Measurements from ENCODE around the gene AMMECR1. TPM values are rescaled to one million over a fixed set of nuclear protein-coding genes. Genes with fewer than 3 reads are reported as not detected.
"Not testable (repeated sequence)": the region's sequence is repeated elsewhere in the genome, so short reads cannot be mapped to it uniquely, and the experiment has no call there.

The AMMECR1 gene
- polyA plus RNA-seq (2013, experiment 1 of 4) = 12.7 TPM
- polyA plus RNA-seq (2013, experiment 2 of 4) = 12.5 TPM
- 8.9 TPM for polyA plus RNA-seq (2013, experiment 3 of 4)
- 10.1 TPM for polyA plus RNA-seq (2013, experiment 4 of 4)

DNA sequence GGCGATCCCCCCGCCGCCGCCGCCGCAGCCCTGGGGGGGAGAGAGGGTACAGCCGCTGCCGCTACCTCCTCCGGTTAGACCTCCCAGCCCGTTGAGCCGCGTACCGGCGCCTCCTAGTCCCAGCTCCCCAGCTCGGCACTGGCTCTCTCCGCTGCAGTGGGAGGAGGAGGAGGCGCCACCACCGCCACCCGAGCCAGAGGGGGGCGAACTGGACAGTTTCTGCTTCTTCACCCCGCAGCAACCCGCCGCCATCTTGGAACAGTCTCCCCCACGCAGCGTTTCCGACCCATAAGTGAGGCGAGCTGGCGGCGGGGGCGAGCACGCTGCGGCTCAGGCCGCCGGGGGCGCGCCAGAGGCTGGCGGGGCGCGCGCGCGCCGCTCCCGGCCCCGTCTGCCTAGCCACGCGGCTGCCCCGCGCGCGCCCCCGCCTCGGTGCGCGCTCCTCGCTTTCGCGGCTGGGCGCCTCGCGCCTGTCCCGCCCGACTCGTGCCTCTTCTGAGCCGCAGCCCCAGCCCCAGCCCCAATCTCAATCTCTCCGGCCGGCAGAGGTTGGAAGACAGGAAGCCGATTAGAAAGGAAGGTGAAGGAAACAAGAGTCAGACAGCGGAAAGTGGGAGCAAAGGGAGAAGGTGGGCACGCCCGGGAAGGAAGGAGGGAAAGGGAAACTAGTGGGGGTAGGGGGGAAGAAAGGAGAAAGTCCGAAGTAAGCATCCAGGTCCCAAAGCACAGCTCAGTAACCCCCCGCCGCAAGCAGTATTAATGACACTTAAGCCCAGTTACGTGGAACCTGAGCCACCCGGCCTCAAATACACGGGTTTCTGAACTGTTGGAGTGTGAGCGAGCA is at the start of gene AMMECR1:
AMMECR1 (minus strand) TSS at position 266 of the 844 bp plus-strand sequence; CDS start at position 252, 14 bp downstream.
- Histone ChIP-seq H3K9me3 (ENCODE audit: control insufficient read depth, low read length) (no peaks in the 10 kb centered on the region), H3K27ac (ENCODE audit: insufficient read depth, low read depth, low read length, poor library complexity, severe bottlenecking) (no peak within 1 kb of the TSS), H3K4me3 (ENCODE audit: insufficient read depth, low read depth, low read length) (peak within 1 kb of the TSS; percentile 69), H3K4me1 (ENCODE audit: control insufficient read depth, insufficient read depth, low read length) (no peaks in the 10 kb centered on the region), H3K27me3 (ENCODE audit: control insufficient read depth, insufficient read depth, low read length, poor library complexity, severe bottlenecking) (peaks cover 7% of the 10 kb centered on the region), H3K36me3 (ENCODE audit: control insufficient read depth, insufficient read depth, low read length) (no peaks in the 10 kb centered on the region)
- WGBS, 2 experiments = 1 to 2% methylated on average over 73 to 78 of the region's 78 CpGs

DNA sequence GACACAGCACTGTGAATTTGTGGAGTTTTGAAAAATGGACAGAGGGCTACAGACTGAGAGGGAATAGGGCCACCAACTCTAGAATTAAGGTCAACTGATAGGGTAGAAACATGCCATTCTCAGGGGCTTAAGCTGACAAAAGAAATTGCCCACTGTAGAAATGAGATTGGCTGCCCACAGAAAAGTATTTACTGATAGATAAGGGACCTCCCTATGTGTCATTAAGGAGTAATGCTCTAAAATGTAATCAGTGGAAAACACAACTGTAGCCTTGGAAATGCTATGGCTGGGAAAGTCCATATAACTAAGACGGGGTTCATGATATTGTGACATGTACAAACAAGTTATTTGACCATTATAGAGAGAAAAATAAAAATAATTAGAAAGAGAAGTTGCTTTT is 45.4 kb upstream of the AMMECR1 start:
- no CpG with 5 or more reads among the region's 1 CpG for WGBS, 2 experiments

DNA sequence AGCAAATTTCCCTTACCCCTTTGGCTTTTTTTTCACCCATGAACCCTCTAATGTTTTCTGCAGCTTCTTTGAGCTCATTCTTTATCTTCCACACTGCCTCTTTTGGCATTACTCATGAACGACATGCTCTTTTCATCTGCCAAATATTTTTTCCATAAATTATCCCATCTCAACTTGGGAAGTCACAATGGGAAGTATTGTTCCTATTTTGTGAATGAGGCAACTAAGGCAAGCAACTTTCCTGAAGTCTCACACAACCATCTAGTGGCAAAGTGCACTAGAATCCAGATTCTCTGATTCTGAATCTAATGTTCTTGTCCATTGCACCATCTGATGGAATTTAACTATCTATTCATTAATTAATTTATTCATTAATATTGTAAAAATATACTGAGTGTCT is 41.4 kb upstream of the AMMECR1 start:
- Histone ChIP-seq H3K9me3 (ENCODE audit: control insufficient read depth, low read length) (no peaks in the 10 kb centered on the region), H3K36me3 (ENCODE audit: control insufficient read depth, insufficient read depth, low read length) (no peaks in the 10 kb centered on the region), H3K27me3 (ENCODE audit: control insufficient read depth, insufficient read depth, low read length, poor library complexity, severe bottlenecking) (no peaks in the 10 kb centered on the region), H3K4me1 (ENCODE audit: control insufficient read depth, insufficient read depth, low read length) (no peaks in the 10 kb centered on the region), H3K27ac (ENCODE audit: insufficient read depth, low read depth, low read length, poor library complexity, severe bottlenecking) (no peak overlapping the region), H3K4me3 (ENCODE audit: insufficient read depth, low read depth, low read length) (no peak overlapping the region)
- WGBS, 2 experiments = 38 to 80% methylated on average over 1 of the region's 1 CpG

More for the DNA sequence above, 45.4 kb upstream of the AMMECR1 start:
- H3K27me3 ChIP-seq (ENCODE audit: control insufficient read depth, insufficient read depth, low read length, poor library complexity, severe bottlenecking) = no peaks in the 10 kb centered on the region
- H3K27ac ChIP-seq (ENCODE audit: insufficient read depth, low read depth, low read length, poor library complexity, severe bottlenecking) = no peak overlapping the region
- H3K36me3 ChIP-seq (ENCODE audit: control insufficient read depth, insufficient read depth, low read length) = no peaks in the 10 kb centered on the region
- H3K9me3 ChIP-seq (ENCODE audit: control insufficient read depth, low read length) = no peaks in the 10 kb centered on the region
- H3K4me3 ChIP-seq (ENCODE audit: insufficient read depth, low read depth, low read length) = no peak overlapping the region
- no peaks in the 10 kb centered on the region for H3K4me1 ChIP-seq (ENCODE audit: control insufficient read depth, insufficient read depth, low read length)

DNA sequence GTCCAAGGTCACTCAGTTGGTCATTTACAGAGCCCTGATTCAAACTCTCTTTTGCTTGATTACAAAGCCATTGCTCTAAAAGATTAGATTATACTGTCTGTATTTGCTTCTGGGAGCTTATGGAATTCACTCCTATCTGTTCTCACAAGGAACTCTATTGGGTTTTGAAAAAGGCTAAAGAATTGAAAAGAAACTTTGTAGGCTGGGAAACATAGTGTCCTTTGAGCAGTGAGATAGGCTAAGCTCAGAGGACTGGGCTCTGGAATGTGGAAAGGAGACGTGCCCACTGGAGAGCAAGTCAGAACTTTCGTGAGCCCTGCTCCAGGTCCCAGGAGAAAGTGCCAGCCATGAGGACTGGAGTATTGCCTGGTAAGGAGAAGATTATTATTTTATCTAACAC is 40.7 kb upstream of the AMMECR1 start, which contains the start of gene RTL9:
RTL9 (plus strand) TSS at position 301 of the 400 bp plus-strand sequence. CDS start 91,770 bp downstream, outside the sequence.
- no peaks in the 10 kb centered on the region for H3K9me3 ChIP-seq (ENCODE audit: control insufficient read depth, low read length)
- no peaks in the 10 kb centered on the region for H3K36me3 ChIP-seq (ENCODE audit: control insufficient read depth, insufficient read depth, low read length)
- H3K27ac ChIP-seq (ENCODE audit: insufficient read depth, low read depth, low read length, poor library complexity, severe bottlenecking) = no peak within 1 kb of the TSS
- H3K27me3 ChIP-seq (ENCODE audit: control insufficient read depth, insufficient read depth, low read length, poor library complexity, severe bottlenecking) = no peaks in the 10 kb centered on the region
- no peaks in the 10 kb centered on the region for H3K4me1 ChIP-seq (ENCODE audit: control insufficient read depth, insufficient read depth, low read length)
- no peak within 1 kb of the TSS for H3K4me3 ChIP-seq (ENCODE audit: insufficient read depth, low read depth, low read length)
- WGBS, 2 experiments = 73 to 100% methylated on average over 2 of the region's 2 CpGs

DNA sequence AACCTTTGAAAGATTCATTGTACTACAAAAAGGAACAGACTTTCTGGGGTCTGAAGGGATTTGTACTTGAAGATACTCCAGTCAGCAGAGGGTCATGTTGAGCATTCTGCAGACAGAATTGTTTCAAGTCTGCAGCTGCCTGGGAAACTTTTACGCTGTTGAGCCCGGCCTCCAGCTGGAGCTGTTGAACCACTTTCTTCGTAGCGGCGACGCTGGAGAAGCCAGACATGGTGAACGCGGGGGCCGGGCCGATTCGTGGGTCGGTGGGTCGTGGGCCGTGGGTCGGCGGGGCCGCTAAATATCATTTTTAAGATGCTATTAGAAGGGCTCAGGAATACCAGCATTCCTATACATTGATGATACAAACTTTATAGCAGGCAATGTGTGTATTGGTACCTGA is 28.8 kb upstream of the AMMECR1 start:
- no peaks in the 10 kb centered on the region for H3K4me1 ChIP-seq (ENCODE audit: control insufficient read depth, insufficient read depth, low read length)
- H3K9me3 ChIP-seq (ENCODE audit: control insufficient read depth, low read length) = no peaks in the 10 kb centered on the region
- H3K27ac ChIP-seq (ENCODE audit: insufficient read depth, low read depth, low read length, poor library complexity, severe bottlenecking) = no peak overlapping the region
- 69 to 78% methylated on average over 12 to 17 of the region's 17 CpGs for WGBS, 2 experiments
- no peaks in the 10 kb centered on the region for H3K36me3 ChIP-seq (ENCODE audit: control insufficient read depth, insufficient read depth, low read length)
- H3K27me3 ChIP-seq (ENCODE audit: control insufficient read depth, insufficient read depth, low read length, poor library complexity, severe bottlenecking) = no peaks in the 10 kb centered on the region
- H3K4me3 ChIP-seq (ENCODE audit: insufficient read depth, low read depth, low read length) = no peak overlapping the region

DNA sequence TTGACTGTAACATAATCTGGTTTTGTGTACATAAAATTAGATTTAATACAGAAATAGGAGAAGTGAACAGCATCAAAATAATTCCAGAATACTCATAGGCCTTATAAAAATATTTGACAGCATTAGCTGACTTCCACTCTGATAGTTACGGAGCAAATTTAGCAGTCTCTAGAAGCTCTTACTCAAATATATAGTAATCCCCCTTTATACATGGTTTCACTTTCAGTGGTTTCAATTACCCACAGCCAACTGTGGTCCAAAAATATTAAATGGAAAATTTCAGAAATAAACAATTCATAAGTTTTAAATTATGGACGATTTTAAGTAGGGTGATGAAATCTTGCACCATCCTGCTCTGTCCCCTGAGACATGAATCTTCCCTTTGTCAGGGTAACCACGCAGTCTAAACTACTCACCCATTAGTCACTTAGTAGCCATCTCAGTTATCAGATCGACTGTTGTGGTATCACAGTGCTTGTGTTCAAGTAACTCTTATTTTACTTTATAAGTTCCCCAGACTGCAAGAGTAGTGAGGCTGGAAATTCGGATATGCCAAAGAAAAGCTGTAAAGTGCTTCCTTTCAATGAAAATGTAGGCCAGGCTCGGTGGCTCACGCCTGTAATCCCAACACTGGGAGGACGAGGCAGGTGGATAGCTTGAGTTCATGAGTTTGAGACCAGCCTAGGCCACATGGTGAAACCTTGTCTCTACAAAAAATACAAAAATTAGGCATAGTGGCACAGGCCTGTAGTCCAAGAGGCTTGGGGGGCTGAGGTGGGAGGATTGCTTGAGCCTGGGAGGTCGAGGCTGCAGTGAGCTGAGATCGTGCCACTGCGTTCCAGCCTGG is 23.5 kb upstream of the AMMECR1 start:
- Histone ChIP-seq H3K4me3 (ENCODE audit: insufficient read depth, low read depth, low read length) (no peak overlapping the region), H3K27ac (ENCODE audit: insufficient read depth, low read depth, low read length, poor library complexity, severe bottlenecking) (no peak overlapping the region)
- WGBS, 2 experiments = 87 to 93% methylated on average over 8 to 9 of the region's 11 CpGs

DNA sequence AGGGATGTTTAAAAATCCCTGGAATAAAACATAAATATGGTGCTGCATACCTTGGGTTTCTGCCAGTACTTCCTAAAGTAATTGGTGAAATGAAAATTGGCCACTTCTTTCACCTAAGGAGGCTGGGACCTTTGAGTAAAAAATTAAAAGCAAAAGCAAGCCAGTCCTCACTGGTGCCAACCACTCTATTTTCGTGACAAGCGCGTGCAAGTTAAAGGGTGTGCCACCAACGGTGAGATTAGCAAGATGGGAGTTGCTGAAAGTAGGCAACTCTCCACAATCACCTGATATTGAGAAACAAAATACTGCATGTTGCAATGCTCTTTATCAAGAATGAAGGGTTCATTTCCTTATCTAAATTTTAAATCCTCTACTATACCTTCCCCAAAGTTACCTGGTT is 21.1 kb upstream of the AMMECR1 start:
- no peak overlapping the region for H3K4me3 ChIP-seq (ENCODE audit: insufficient read depth, low read depth, low read length)
- H3K4me1 ChIP-seq (ENCODE audit: control insufficient read depth, insufficient read depth, low read length) = no peaks in the 10 kb centered on the region
- H3K9me3 ChIP-seq (ENCODE audit: control insufficient read depth, low read length) = no peaks in the 10 kb centered on the region
- no peaks in the 10 kb centered on the region for H3K27me3 ChIP-seq (ENCODE audit: control insufficient read depth, insufficient read depth, low read length, poor library complexity, severe bottlenecking)
- H3K36me3 ChIP-seq (ENCODE audit: control insufficient read depth, insufficient read depth, low read length) = no peaks in the 10 kb centered on the region
- 60 to 91% methylated on average over 1 to 4 of the region's 4 CpGs for WGBS, 2 experiments
- H3K27ac ChIP-seq (ENCODE audit: insufficient read depth, low read depth, low read length, poor library complexity, severe bottlenecking) = no peak overlapping the region

More for the DNA sequence above, 23.5 kb upstream of the AMMECR1 start:
- Histone ChIP-seq H3K36me3 (ENCODE audit: control insufficient read depth, insufficient read depth, low read length) (no peaks in the 10 kb centered on the region), H3K27me3 (ENCODE audit: control insufficient read depth, insufficient read depth, low read length, poor library complexity, severe bottlenecking) (no peaks in the 10 kb centered on the region), H3K9me3 (ENCODE audit: control insufficient read depth, low read length) (no peaks in the 10 kb centered on the region), H3K4me1 (ENCODE audit: control insufficient read depth, insufficient read depth, low read length) (no peaks in the 10 kb centered on the region)

DNA sequence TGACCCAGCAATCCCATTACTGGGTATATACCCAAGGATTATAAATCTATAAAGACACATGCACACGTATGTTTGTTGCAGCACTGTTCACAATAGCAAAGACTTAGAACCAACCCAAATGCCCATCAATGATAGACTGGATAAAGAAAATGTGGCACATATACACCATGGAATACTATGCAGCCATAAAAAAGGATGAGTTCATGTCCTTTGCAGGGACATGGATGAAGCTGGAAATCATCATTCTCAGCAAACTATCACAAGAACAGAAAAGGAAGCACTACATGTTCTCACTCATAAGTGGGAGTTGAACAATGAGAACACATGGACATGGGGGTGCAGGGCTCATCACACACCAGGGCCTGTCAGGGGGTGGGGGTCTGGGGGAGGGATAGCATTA is 15.6 kb upstream of the AMMECR1 start:
- H3K27ac ChIP-seq (ENCODE audit: insufficient read depth, low read depth, low read length, poor library complexity, severe bottlenecking); H3K9me3 ChIP-seq (ENCODE audit: control insufficient read depth, low read length); H3K36me3 ChIP-seq (ENCODE audit: control insufficient read depth, insufficient read depth, low read length); H3K27me3 ChIP-seq (ENCODE audit: control insufficient read depth, insufficient read depth, low read length, poor library complexity, severe bottlenecking); H3K4me1 ChIP-seq (ENCODE audit: control insufficient read depth, insufficient read depth, low read length); H3K4me3 ChIP-seq (ENCODE audit: insufficient read depth, low read depth, low read length): not testable (repeated sequence)
- WGBS, 2 experiments = 100% methylated on average over 1 of the region's 1 CpG; no CpG with 5 or more reads in 1 of the 2 experiments

DNA sequence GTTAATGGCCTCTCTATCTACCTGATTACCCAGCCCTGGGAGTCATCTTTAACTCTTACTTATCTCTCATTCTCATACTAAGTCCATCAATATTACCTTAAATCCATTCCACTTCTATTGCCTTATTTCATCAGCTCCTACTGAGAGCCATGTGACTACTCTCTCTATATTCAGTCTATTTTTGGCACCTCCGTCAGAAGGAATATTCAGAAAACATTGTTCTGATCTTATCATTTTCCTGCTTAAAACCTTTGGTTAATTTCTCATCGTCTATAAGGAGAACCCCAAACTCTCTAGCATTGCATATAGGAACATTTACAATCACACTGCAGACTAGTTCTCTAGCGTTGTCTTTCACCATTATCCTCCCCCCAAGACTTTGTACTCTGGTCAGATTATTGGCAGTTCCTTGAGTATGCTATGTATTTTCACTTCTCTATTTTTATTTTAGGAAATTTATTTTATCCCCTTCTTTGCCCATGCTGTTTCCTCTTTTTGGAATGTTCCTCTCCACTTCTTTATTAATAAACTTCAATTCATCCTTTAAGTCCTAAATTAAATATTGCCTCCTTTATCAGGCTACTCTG is 13.7 kb upstream of the AMMECR1 start:
- WGBS, 2 experiments = 94 to 97% methylated on average over 3 of the region's 3 CpGs
- Histone ChIP-seq H3K27ac (ENCODE audit: insufficient read depth, low read depth, low read length, poor library complexity, severe bottlenecking) (no peak overlapping the region), H3K27me3 (ENCODE audit: control insufficient read depth, insufficient read depth, low read length, poor library complexity, severe bottlenecking) (no peaks in the 10 kb centered on the region)

More for the DNA sequence above, 13.7 kb upstream of the AMMECR1 start:
- no peak overlapping the region for H3K4me3 ChIP-seq (ENCODE audit: insufficient read depth, low read depth, low read length)
- H3K36me3 ChIP-seq (ENCODE audit: control insufficient read depth, insufficient read depth, low read length) = no peaks in the 10 kb centered on the region
- H3K9me3 ChIP-seq (ENCODE audit: control insufficient read depth, low read length) = no peaks in the 10 kb centered on the region
- no peaks in the 10 kb centered on the region for H3K4me1 ChIP-seq (ENCODE audit: control insufficient read depth, insufficient read depth, low read length)

Data from ectodermal cell (in vitro differentiated cells).